Measurements from ENCODE around the gene FBH1. TPM values are rescaled to one million over a fixed set of nuclear protein-coding genes. Genes with fewer than 3 reads are reported as not detected.

Gene FBH1
- total and polyA plus RNA-seq, 9 of the 15 experiments (the other 6 are each of a cell fraction or from before 2014, with no cell fraction given), result 13.4 to 108 (median 77.8) TPM

GRCh38 chr10:5932345-5932744, 42.3 kb downstream of the FBH1 start (continued):
- TF ChIP-seq HMG20A (CRISPR knock-in tag; conservative IDR thresholded peaks at IDR 0.05), result no peak
- TF ChIP-seq ZNF253 (CRISPR knock-in tag; conservative IDR thresholded peaks at IDR 0.05), result no peak
- no peak for TF ChIP-seq ZZZ3 (IDR thresholded peaks at IDR 0.05)
- no peak for TF ChIP-seq RBM34 (IDR thresholded peaks at IDR 0.05; ENCODE audit: borderline replicate concordance, insufficient read depth, low read length)
- TF ChIP-seq FOXA3 (CRISPR knock-in tag; conservative IDR thresholded peaks at IDR 0.05 in 1 of 2, IDR thresholded peaks at IDR 0.05 in 1 of 2), result peak in 1 of 2 experiments; percentile 44; a peak in 1 of 4 replicates
- TF ChIP-seq ZNF316 (IDR thresholded peaks at IDR 0.05), result peak; percentile 33; the same call in 1 of the 2 replicates
- TF ChIP-seq SMAD2 (IDR thresholded peaks at IDR 0.05; ENCODE audit: low read depth, low read length), result no peak
- no peak for TF ChIP-seq HNRNPK (IDR thresholded peaks at IDR 0.05; ENCODE audit: low read depth, low read length, poor library complexity, severe bottlenecking)
- no peak for TF ChIP-seq PTTG1 (tag; IDR thresholded peaks at IDR 0.05; ENCODE audit: low read depth)
- no peak for TF ChIP-seq POU5F1 (IDR thresholded peaks at IDR 0.05; ENCODE audit: borderline replicate concordance, low read depth, low read length, partially characterized antibody)
- TF ChIP-seq HIVEP1 (CRISPR knock-in tag; IDR thresholded peaks at IDR 0.05), result no peak
- no peak for TF ChIP-seq CREBBP (IDR thresholded peaks at IDR 0.05; ENCODE audit: low read depth, low read length)
- TF ChIP-seq SRSF7 (optimal IDR thresholded peaks at IDR 0.05; ENCODE audit: low read depth, low read length), result no peak
- peak; percentile 91 for TF ChIP-seq MEIS2 (IDR thresholded peaks at IDR 0.05; ENCODE audit: partially characterized antibody)
- no peak for TF ChIP-seq PHF20 (IDR thresholded peaks at IDR 0.05; ENCODE audit: partially characterized antibody)
- TF ChIP-seq ZNF232 (CRISPR knock-in tag; IDR thresholded peaks at IDR 0.05), result no peak
- no peak for TF ChIP-seq ARID2 (IDR thresholded peaks at IDR 0.05)
- no peak for TF ChIP-seq JUNB (CRISPR knock-in tag; conservative IDR thresholded peaks at IDR 0.05)
- TF ChIP-seq CTCFL (IDR thresholded peaks at IDR 0.05; ENCODE audit: borderline replicate concordance, insufficient read depth, low read depth, low read length, poor library complexity, severe bottlenecking), result no peak
- no peak for TF ChIP-seq VEZF1 (CRISPR knock-in tag; IDR thresholded peaks at IDR 0.05)
- TF ChIP-seq TSHZ1 (CRISPR knock-in tag; IDR thresholded peaks at IDR 0.05), result no peak
- no peak for TF ChIP-seq SAP30 (IDR thresholded peaks at IDR 0.05; ENCODE audit: borderline replicate concordance, insufficient read depth, low read depth, low read length, poor library complexity, severe bottlenecking)
- no peak for TF ChIP-seq ZC3H4 (CRISPR knock-in tag; IDR thresholded peaks at IDR 0.05; ENCODE audit: borderline replicate concordance)

All from K562 (cell line).